ENCODE results near the gene TUBA4B.

Gene TUBA4B

DNA sequence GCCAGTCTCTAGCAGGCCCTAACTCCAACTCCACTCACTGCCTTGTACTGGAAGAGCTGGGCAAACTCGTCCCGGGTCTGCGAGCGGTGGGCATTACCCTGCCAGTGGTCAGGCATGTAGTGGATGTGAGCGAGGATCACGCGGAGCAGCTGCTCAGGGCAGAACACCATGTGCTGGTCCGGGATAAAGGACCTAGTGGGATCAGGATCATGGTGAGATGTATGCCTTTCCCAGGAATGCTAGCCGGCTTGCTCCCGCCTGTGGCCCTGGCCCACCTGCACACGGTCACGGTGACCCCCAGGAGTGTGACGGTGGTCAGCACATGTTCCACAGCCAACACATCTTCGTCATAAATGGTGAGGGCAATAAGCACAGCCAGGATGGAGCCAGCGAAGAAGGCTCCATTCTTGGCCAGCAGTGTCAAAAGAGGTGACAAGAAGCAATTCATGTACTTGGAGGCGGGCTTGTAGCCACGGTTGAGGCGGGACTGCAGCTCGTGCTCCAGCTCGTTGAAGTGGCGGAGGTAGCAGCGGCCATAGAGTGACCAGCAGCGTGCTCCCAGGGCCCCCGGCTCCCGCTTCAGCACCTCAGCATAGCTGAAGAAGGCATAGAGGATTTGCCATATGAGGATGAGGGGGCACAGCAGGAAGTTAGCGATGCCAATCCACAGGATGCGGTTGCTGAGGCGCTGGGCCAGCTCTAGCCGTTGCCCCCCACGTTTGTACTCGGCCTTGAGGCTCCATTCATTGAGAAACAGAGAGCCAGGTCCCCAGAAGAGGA, 29.0 kb upstream of the TUBA4B start:
- Histone ChIP-seq H3K27ac (replicated peaks) (no peak overlapping the region), H3K27me3 (ENCODE audit: insufficient read depth, poor library complexity, severe bottlenecking) (no peaks in the 10 kb centered on the region), H3K4me3 (replicated peaks; ENCODE audit: insufficient read depth, low read length) (no peak overlapping the region)
- TF ChIP-seq, protein P1, sequence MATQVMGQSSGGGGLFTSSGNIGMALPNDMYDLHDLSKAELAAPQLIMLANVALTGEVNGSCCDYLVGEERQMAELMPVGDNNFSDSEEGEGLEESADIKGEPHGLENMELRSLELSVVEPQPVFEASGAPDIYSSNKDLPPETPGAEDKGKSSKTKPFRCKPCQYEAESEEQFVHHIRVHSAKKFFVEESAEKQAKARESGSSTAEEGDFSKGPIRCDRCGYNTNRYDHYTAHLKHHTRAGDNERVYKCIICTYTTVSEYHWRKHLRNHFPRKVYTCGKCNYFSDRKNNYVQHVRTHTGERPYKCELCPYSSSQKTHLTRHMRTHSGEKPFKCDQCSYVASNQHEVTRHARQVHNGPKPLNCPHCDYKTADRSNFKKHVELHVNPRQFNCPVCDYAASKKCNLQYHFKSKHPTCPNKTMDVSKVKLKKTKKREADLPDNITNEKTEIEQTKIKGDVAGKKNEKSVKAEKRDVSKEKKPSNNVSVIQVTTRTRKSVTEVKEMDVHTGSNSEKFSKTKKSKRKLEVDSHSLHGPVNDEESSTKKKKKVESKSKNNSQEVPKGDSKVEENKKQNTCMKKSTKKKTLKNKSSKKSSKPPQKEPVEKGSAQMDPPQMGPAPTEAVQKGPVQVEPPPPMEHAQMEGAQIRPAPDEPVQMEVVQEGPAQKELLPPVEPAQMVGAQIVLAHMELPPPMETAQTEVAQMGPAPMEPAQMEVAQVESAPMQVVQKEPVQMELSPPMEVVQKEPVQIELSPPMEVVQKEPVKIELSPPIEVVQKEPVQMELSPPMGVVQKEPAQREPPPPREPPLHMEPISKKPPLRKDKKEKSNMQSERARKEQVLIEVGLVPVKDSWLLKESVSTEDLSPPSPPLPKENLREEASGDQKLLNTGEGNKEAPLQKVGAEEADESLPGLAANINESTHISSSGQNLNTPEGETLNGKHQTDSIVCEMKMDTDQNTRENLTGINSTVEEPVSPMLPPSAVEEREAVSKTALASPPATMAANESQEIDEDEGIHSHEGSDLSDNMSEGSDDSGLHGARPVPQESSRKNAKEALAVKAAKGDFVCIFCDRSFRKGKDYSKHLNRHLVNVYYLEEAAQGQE (IDR thresholded peaks at IDR 0.05; ENCODE audit: insufficient replicate concordance, low read depth) = no peak
- TF ChIP-seq, protein P2, sequence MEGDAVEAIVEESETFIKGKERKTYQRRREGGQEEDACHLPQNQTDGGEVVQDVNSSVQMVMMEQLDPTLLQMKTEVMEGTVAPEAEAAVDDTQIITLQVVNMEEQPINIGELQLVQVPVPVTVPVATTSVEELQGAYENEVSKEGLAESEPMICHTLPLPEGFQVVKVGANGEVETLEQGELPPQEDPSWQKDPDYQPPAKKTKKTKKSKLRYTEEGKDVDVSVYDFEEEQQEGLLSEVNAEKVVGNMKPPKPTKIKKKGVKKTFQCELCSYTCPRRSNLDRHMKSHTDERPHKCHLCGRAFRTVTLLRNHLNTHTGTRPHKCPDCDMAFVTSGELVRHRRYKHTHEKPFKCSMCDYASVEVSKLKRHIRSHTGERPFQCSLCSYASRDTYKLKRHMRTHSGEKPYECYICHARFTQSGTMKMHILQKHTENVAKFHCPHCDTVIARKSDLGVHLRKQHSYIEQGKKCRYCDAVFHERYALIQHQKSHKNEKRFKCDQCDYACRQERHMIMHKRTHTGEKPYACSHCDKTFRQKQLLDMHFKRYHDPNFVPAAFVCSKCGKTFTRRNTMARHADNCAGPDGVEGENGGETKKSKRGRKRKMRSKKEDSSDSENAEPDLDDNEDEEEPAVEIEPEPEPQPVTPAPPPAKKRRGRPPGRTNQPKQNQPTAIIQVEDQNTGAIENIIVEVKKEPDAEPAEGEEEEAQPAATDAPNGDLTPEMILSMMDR (IDR thresholded peaks at IDR 0.05; ENCODE audit: insufficient read depth, low read length) = no peak
- TF ChIP-seq POLR2AphosphoS5 (IDR thresholded peaks at IDR 0.05; ENCODE audit: low read depth) (no peak), SPI1 (IDR thresholded peaks at IDR 0.05; ENCODE audit: borderline replicate concordance, low read depth) (no peak), GABPA (IDR thresholded peaks at IDR 0.05; ENCODE audit: low read depth) (no peak)
- no peak for DNase-seq (ENCODE audit: low read depth in 1 of 2, low spot score in 1 of 2)

DNA sequence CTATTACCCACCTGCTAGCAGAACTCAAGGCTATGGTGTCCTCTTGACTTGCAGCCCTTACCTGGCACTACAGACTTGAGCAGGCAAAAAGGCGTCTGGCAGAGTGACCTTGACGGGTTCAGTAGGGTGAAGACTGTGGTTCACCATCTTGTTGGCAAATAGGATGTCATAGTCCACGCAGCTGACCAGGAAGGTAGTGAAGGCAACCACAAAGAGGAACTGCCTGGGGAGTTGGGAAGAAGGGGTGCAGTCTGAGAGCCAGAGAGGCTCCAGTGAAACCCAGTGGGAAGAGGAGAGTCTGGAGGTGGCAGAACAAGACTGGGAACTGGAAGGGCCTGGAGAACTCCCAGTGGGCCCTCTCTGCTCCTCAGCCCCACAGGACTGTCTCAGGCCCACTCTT, 27.7 kb upstream of the TUBA4B start:
- peak; percentile 99 for TF ChIP-seq SPI1 (IDR thresholded peaks at IDR 0.05; ENCODE audit: borderline replicate concordance, low read depth)
- TF ChIP-seq, protein P1 (IDR thresholded peaks at IDR 0.05; ENCODE audit: insufficient replicate concordance, low read depth) = no peak
- TF ChIP-seq POLR2AphosphoS5 (IDR thresholded peaks at IDR 0.05; ENCODE audit: low read depth) = peak; percentile 100
- no peak for TF ChIP-seq GABPA (IDR thresholded peaks at IDR 0.05; ENCODE audit: low read depth)
- TF ChIP-seq, protein P2 (IDR thresholded peaks at IDR 0.05; ENCODE audit: insufficient read depth, low read length) = no peak
- no peak overlapping the region for H3K4me3 ChIP-seq (replicated peaks; ENCODE audit: insufficient read depth, low read length)
- peak; percentile 87 to 89 for DNase-seq (ENCODE audit: low read depth in 1 of 2, low spot score in 1 of 2)
- no peaks in the 10 kb centered on the region for H3K27me3 ChIP-seq (ENCODE audit: insufficient read depth, poor library complexity, severe bottlenecking)
- H3K27ac ChIP-seq (replicated peaks) = no peak overlapping the region

DNA sequence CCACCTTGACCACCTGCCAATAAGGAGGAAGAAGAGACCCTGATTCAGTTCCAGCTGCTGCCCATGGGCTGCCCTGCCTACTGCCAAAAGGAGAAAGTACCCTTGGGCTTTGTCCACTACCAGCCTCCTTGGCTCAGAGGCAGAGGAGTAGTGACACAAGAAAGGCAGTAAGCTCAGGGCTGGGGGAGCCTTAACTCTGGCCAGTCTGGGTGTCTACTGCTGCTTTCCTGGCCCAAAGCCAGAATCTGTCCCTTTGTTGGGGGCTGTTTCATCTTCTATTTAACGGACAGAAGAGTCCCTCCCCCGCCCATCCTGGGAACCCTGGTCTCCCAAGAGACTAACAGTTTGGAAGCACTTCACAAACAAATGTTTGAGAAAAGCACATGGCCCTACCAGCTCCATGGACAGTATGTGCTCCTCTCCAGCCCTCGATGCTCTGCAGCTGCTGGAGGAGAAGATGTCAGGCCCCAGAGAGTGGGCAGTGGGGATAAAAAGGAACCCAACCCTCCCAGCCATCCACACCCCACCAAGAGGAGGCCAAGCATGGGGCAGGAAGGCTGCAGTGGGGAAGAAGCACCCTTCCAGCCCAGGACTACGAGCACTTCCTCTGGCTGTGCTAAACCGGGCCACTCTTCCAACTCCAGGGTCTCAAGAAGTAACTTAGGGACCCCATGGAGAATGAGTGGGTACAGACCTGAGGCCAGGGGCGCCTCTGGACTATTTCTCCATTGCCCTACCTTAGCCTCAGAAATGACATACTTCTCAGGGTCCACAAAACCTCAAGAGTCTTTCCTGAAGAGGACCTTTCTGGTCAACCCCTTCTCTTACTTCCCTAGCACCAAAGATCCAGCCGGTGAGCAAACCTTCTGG, 24.8 kb upstream of the TUBA4B start:
- peak overlapping the region; percentile 75 for H3K4me3 ChIP-seq (replicated peaks; ENCODE audit: insufficient read depth, low read length)
- TF ChIP-seq, protein P2 (IDR thresholded peaks at IDR 0.05; ENCODE audit: insufficient read depth, low read length) = no peak
- peak; percentile 67; the same call in 1 of the 2 replicates for TF ChIP-seq SPI1 (IDR thresholded peaks at IDR 0.05; ENCODE audit: borderline replicate concordance, low read depth)
- no peaks in the 10 kb centered on the region for H3K27me3 ChIP-seq (ENCODE audit: insufficient read depth, poor library complexity, severe bottlenecking)
- H3K27ac ChIP-seq (replicated peaks) = peak overlapping the region; percentile 2; the same call in 1 of the 2 replicates
- DNase-seq (ENCODE audit: low read depth in 1 of 2, low spot score in 1 of 2) = peak in 1 of 2 experiments; percentile 14
